Measurements from ENCODE around the gene RADIL. TPM values are rescaled to one million over a fixed set of nuclear protein-coding genes. Genes with fewer than 3 reads are reported as not detected.

RADIL gene
- total and polyA plus RNA-seq, 2 donors (not counting 1 experiment from before 2014, with no cell fraction given) = not detected

DNA sequence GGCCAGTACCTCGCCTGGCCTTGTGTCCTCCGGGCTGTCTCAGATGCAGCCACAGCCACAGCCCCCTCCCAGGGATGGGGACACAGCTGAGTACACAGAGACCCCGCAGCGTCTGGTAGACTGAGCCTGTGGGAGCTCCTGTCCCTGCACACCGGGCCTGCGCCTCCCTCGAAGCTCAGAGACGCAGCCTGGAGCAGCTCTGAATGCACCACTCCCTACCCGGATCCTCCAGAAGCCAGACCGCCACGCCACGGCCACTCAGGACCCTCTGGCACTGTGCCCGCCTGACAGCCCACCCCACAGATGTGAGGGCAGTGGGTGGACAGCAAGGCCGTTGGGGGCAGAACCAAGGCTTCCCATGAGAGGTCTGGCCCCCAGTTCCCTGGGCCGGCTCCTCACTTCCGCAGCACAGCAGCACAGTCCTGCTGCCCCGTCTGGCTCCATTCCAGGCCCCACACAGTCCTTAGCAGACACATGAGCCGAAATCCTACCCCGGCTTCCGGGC, 62.5 kb downstream of the RADIL start:
- CTCF ChIA-PET = no interaction called here
- no peak overlapping the region for H3K4me3 Mint-ChIP-seq
- DNase-seq (no peak), ATAC-seq (ENCODE audit: low read depth) (no peak)
- H3K9me3 Mint-ChIP-seq (ENCODE audit: insufficient read depth) = no peaks in the 10 kb centered on the region
- H2AFZ ChIP-seq (ENCODE audit: insufficient read depth, low read depth, low read length, poor library complexity, severe bottlenecking) = no peak overlapping the region
- no peak overlapping the region for H3K4me3 ChIP-seq (ENCODE audit: control extremely low read depth in 1 of 5, extremely low read depth in 1 of 5, insufficient read depth in 1 of 5, low read depth in 2 of 5, low read length in 4 of 5)
- intact Hi-C loops (cut with micrococcal nuclease) = no loop called here
- no peaks in the 10 kb centered on the region for H3K79me2 ChIP-seq (ENCODE audit: control insufficient read depth, insufficient read depth, low read length)
- peaks cover 16% of the 10 kb centered on the region for H3K27me3 Mint-ChIP-seq
- WGBS (ENCODE audit: insufficient coverage) = 95% methylated on average over 20 of the region's 20 CpGs
- TF ChIP-seq CTCF (IDR thresholded peaks at IDR 0.05) (no peak), EZH2 (IDR thresholded peaks at IDR 0.05; ENCODE audit: borderline replicate concordance, insufficient read depth, low read depth, low read length, poor library complexity, severe bottlenecking) (no peak)
- peaks cover 0 to 2% (median 0%) of the 10 kb centered on the region in 3 donors for H3K9me3 ChIP-seq (ENCODE audit: control extremely low read depth in 1 of 3, control insufficient read depth in 2 of 3, insufficient read depth in 1 of 3, low read length in 2 of 3)
- peaks cover 0 to 7% (median 0%) of the 10 kb centered on the region in 4 experiments for H3K27me3 ChIP-seq (replicated peaks in 1 of 4; ENCODE audit: control extremely low read depth in 1 of 4, control insufficient read depth in 3 of 4, insufficient read depth in 4 of 4, low read length in 3 of 4)
- POLR2A ChIA-PET = no interaction called here
- no peak overlapping the region for H3K9ac ChIP-seq (ENCODE audit: low read length)
- H3K27ac Mint-ChIP-seq = no peak overlapping the region
- H3K36me3 ChIP-seq (replicated peaks in 1 of 2; ENCODE audit: control extremely low read depth in 1 of 2, control insufficient read depth in 1 of 2, extremely low read depth in 1 of 2, insufficient read depth in 2 of 2, low read length in 1 of 2) = no peaks in the 10 kb centered on the region
- no peaks in the 10 kb centered on the region for H4K20me1 ChIP-seq (ENCODE audit: control insufficient read depth, insufficient read depth, low read length, poor library complexity, severe bottlenecking)
- no peak overlapping the region for H3K4me2 ChIP-seq (replicated peaks; ENCODE audit: low read depth, low read length, poor library complexity, severe bottlenecking)
- no peaks in the 10 kb centered on the region for H3K4me1 Mint-ChIP-seq
- H3K27ac ChIP-seq (ENCODE audit: low read length in 2 of 2) = no peak overlapping the region
- no peaks in the 10 kb centered on the region for H3K4me1 ChIP-seq (ENCODE audit: control insufficient read depth in 2 of 2, insufficient read depth in 2 of 2, low read length in 2 of 2)

- Histone ChIP-seq H3K4me2 (replicated peaks; ENCODE audit: low read depth, low read length, poor library complexity, severe bottlenecking) (no peak overlapping the region), H3K27ac (ENCODE audit: low read length in 2 of 2) (no peak overlapping the region), H3K4me1 (ENCODE audit: control insufficient read depth in 2 of 2, insufficient read depth in 2 of 2, low read length in 2 of 2) (no peaks in the 10 kb centered on the region), H3K36me3 (replicated peaks in 1 of 2; ENCODE audit: control extremely low read depth in 1 of 2, control insufficient read depth in 1 of 2, extremely low read depth in 1 of 2, insufficient read depth in 2 of 2, low read length in 1 of 2) (no peaks in the 10 kb centered on the region), H4K20me1 (ENCODE audit: control insufficient read depth, insufficient read depth, low read length, poor library complexity, severe bottlenecking) (no peaks in the 10 kb centered on the region), H3K9ac (ENCODE audit: low read length) (no peak overlapping the region), H3K27me3 (replicated peaks in 1 of 4; ENCODE audit: control extremely low read depth in 1 of 4, control insufficient read depth in 3 of 4, insufficient read depth in 4 of 4, low read length in 3 of 4) (peaks cover 0 to 12% (median 0%) of the 10 kb centered on the region in 4 experiments), H3K9me3 (ENCODE audit: control extremely low read depth in 1 of 3, control insufficient read depth in 2 of 3, insufficient read depth in 1 of 3, low read length in 2 of 3) (peaks cover 0 to 4% (median 0%) of the 10 kb centered on the region in 3 donors), H3K4me3 (ENCODE audit: control extremely low read depth in 1 of 5, extremely low read depth in 1 of 5, insufficient read depth in 1 of 5, low read depth in 2 of 5, low read length in 4 of 5) (no peak overlapping the region), H2AFZ (ENCODE audit: insufficient read depth, low read depth, low read length, poor library complexity, severe bottlenecking) (no peak overlapping the region), H3K79me2 (ENCODE audit: control insufficient read depth, insufficient read depth, low read length) (no peaks in the 10 kb centered on the region)
- WGBS (ENCODE audit: insufficient coverage) = 97% methylated on average over 18 of the region's 19 CpGs
- POLR2A ChIA-PET = no interaction called here
- Mint-ChIP-seq H3K27me3 (peaks cover 16% of the 10 kb centered on the region), H3K4me3 (no peak overlapping the region), H3K27ac (no peak overlapping the region), H3K9me3 (ENCODE audit: insufficient read depth) (no peaks in the 10 kb centered on the region), H3K4me1 (no peaks in the 10 kb centered on the region)
- TF ChIP-seq CTCF (IDR thresholded peaks at IDR 0.05) (no peak), EZH2 (IDR thresholded peaks at IDR 0.05; ENCODE audit: borderline replicate concordance, insufficient read depth, low read depth, low read length, poor library complexity, severe bottlenecking) (no peak)
- ATAC-seq (ENCODE audit: low read depth) = no peak
- CTCF ChIA-PET = no interaction called here
- intact Hi-C loops (cut with micrococcal nuclease) = no loop called here
- no peak for DNase-seq
Measured at GRCh38 chr7:4820405-4820966, 63.0 kb downstream of the RADIL start.
